NCI-H2081 treated with DMSO at 0.1 percent for 48 hours (cell line): ENCODE measurements around the gene C16orf90.

Source experiments
- DNase-seq: peaks from one replicate; lab custom pipeline; 2025; lab: John Stamatoyannopoulos, UW

Gene C16orf90

GRCh38 chr16:3465911-3466584 lies 29.2 kb downstream of the C16orf90 start:
- DNase-seq: no peak

GRCh38 chr16:3465301-3465700 lies 30.0 kb downstream of the C16orf90 start:
- no peak for DNase-seq

- DNase-seq: no peak
Measured at GRCh38 chr16:3461151-3461550, 34.1 kb downstream of the C16orf90 start.

GRCh38 chr16:3460585-3460984 lies 34.7 kb downstream of the C16orf90 start:
- DNase-seq: no peak

GRCh38 chr16:3460121-3460520 lies 35.2 kb downstream of the C16orf90 start:
- no peak for DNase-seq

GRCh38 chr16:3459401-3460090 lies 35.7 kb downstream of the C16orf90 start:
- no peak for DNase-seq

GRCh38 chr16:3458852-3459361 lies 36.4 kb downstream of the C16orf90 start:
- DNase-seq: no peak

GRCh38 chr16:3458278-3458851 lies 36.9 kb downstream of the C16orf90 start:
- DNase-seq: no peak

GRCh38 chr16:3457434-3458252 lies 37.6 kb downstream of the C16orf90 start:
- DNase-seq: peak; percentile 73

- no peak for DNase-seq
Measured at GRCh38 chr16:3454631-3455147, 40.6 kb downstream of the C16orf90 start.

- DNase-seq: no peak
Measured at GRCh38 chr16:3454093-3454492, 41.2 kb downstream of the C16orf90 start.

- DNase-seq: peak; percentile 5
Measured at GRCh38 chr16:3444032-3444388, 51.3 kb downstream of the C16orf90 start.
